GM12891 (cell line): ENCODE data around the gene CCDC167.

Experiments
- POLR2A ChIP-seq: IDR thresholded peaks from 2 replicates; pipeline ENCODE4 v1.6.1; 2011; ENCODE audit warnings: low read depth, low read length, control low read depth
- POLR2AphosphoS5 ChIP-seq: IDR thresholded peaks from 2 replicates; pipeline ENCODE4 v1.6.1; 2011; ENCODE audit warnings: low read depth, low read length, control low read depth
- POU2F2 ChIP-seq: IDR thresholded peaks from 2 replicates; pipeline ENCODE4 v1.6.1; 2011; ENCODE audit warnings: low read depth, mild to moderate bottlenecking, control low read depth, low read length, moderate library complexity
- SPI1 ChIP-seq: IDR thresholded peaks from 2 replicates; pipeline ENCODE4 v1.6.1; 2011; ENCODE audit warnings: low read depth, low read length, control low read depth
- TAF1 ChIP-seq: IDR thresholded peaks from 2 replicates; pipeline ENCODE4 v1.6.1; 2011; ENCODE audit warnings: low read depth, low read length, control low read depth

- TF ChIP-seq POLR2AphosphoS5 (no peak), POLR2A (no peak), TAF1 (no peak), POU2F2 (no peak), SPI1 (no peak)
These were observed 18.6 kb downstream of the CCDC167 start for GRCh38 chr6:37480951-37481534.
